ENCODE measurements around the gene B4GALT6. TPM values are rescaled to one million over a fixed set of nuclear protein-coding genes. Genes with fewer than 3 reads are reported as not detected.

The B4GALT6 gene
- total and polyA plus RNA-seq, 2 of the 13 experiments (the other 11 are each of a cell fraction or from before 2014, with no cell fraction given), result 1.9 to 3.3 TPM

DNA sequence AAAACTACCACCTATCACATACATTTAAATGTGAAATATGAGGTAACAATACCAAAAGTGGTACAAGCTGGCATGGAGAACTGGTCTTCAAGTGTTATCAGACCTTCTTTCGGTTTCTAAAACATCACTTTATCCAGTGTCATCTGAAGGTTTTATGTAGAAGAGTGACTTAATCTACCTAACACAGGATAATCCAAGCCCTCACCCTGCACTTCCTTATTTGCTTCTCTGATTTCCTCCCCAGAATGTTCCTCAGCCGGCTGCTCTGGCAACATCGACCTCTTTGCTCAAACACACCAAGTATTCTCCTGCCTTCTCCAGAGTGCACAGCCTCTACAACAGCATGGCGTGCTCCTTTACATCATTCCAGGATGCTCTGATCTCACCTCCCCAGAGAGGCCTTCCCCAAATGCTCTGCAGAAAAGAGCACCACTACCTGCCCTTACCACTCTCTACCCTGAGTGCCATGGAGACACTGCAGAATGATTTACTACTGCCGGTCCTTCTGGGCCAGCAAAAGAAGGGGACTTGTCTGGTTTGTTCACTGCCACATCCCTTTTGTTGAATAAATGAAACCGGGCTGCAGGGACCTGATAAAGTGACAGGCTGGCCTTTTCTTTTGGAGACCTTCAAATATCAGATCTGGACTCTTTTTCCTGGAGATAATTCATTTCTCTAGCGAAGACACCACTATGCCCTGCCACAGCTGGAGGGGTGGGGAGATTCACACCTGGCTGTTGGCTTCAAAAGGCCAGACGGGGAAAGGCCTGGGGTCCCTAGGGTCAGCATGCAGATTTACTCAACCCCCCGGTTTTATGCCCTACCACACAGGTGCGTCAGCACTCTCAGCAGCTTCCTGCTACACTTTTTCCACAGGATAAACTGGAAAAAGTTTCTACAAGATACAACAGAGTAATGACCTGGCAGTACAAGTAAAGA lies 50.7 kb downstream of the B4GALT6 start (continued):
- TF ChIP-seq TP53 (CRISPR knock-in tag; conservative IDR thresholded peaks at IDR 0.05), result no peak

DNA sequence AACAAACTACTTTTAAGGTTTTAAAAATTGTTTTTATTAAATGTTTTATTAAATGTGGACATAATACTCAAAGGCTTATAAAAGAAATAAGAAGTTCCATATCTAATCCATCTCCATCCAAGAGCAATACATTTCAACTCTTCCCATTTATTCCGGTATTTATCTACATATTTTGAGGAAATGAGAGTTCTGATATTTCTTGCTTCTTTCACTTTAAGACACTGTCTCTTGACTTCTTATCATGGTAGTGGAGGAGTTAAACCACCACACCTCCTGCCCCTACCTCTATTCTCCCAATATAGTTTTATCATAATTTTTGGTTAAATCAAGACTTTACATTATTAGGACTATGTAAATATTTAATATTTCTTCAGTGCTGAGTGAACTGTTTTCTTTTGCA lies 52.0 kb downstream of the B4GALT6 start:
- CTCF ChIA-PET (ENCODE audit: low intra/inter-chr PET ratio, low total read pairs), result no interaction called here
- no peaks in the 10 kb centered on the region for H3K9me3 ChIP-seq (ENCODE audit: low read length)
- H3K4me2 ChIP-seq (ENCODE audit: low read depth, low read length), result no peak overlapping the region
- ATAC-seq, result no peak
- no peak for FAIRE-seq
- POLR2A ChIA-PET, result no interaction called here
- TF ChIP-seq, protein P1, sequence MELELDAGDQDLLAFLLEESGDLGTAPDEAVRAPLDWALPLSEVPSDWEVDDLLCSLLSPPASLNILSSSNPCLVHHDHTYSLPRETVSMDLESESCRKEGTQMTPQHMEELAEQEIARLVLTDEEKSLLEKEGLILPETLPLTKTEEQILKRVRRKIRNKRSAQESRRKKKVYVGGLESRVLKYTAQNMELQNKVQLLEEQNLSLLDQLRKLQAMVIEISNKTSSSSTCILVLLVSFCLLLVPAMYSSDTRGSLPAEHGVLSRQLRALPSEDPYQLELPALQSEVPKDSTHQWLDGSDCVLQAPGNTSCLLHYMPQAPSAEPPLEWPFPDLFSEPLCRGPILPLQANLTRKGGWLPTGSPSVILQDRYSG (CRISPR knock-in tag; IDR thresholded peaks at IDR 0.05), result no peak
- H3K27ac ChIP-seq (ENCODE audit: extremely low read length, insufficient read depth, low read length), result no peak overlapping the region
- no peak overlapping the region for H3K4me3 ChIP-seq (replicated peaks in 1 of 3; ENCODE audit: insufficient read depth in 1 of 3, low read depth in 2 of 3, low read length in 3 of 3)
- H3K4me1 ChIP-seq (ENCODE audit: insufficient read depth, low read length), result no peaks in the 10 kb centered on the region
- H4K20me1 ChIP-seq (ENCODE audit: insufficient read depth, low read length), result no peaks in the 10 kb centered on the region
- BruUV-seq (replicated peaks), result no TSS peak
- H3K36me3 ChIP-seq (replicated peaks in 1 of 2; ENCODE audit: control insufficient read depth in 1 of 2, insufficient read depth in 2 of 2, low read length in 2 of 2), result no peaks in the 10 kb centered on the region
- H3K79me2 ChIP-seq (ENCODE audit: insufficient read depth, low read length), result no peaks in the 10 kb centered on the region
- H2AFZ ChIP-seq (ENCODE audit: low read length), result no peak overlapping the region
- WGBS (ENCODE audit: low lambda C conversion rate), result 91% methylated on average over 1 of the region's 1 CpG
- in situ Hi-C loops (cut with HindIII; ENCODE audit: extremely low pct_ligation_motif_present, low pct_unique_long_range_greater_than_20kb) (no loop called here), intact Hi-C loops (cut with micrococcal nuclease; ENCODE audit: unreplicated experiment) (no loop called here)
- no peak for DNase-seq (ENCODE audit: low spot score)
- no peak overlapping the region for H3K9ac ChIP-seq (ENCODE audit: insufficient read depth, low read depth, low read length)
- H3K27me3 ChIP-seq (ENCODE audit: control insufficient read depth in 1 of 2, insufficient read depth in 2 of 2, low read length in 2 of 2), result no peaks in the 10 kb centered on the region

DNA sequence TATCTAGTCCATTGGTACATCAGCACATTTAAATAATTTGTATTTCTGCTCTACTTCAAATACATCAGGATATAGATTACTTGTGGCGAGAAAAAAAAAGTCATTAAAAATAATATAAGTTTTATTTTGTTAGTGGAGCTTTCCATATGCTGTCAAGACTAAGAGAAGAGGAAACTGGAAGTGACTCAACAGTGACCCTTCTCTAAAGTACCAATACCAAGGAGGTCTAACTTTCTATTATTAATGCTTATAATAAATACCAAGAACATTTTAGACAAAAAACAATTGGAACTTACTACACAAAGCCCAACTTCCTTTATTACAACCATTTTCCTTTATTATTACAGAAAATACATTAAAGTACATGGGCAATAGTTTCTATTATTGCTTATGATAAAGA lies 52.9 kb downstream of the B4GALT6 start:
- intact Hi-C loops (cut with micrococcal nuclease; ENCODE audit: unreplicated experiment) (no loop called here), in situ Hi-C loops (cut with HindIII; ENCODE audit: extremely low pct_ligation_motif_present, low pct_unique_long_range_greater_than_20kb) (no loop called here)
- FAIRE-seq, result no peak
- ChIA-PET POLR2A (no interaction called here), CTCF (ENCODE audit: low intra/inter-chr PET ratio, low total read pairs) (no interaction called here)
- ATAC-seq, result no peak
- H3K4me2 ChIP-seq (ENCODE audit: low read depth, low read length), result no peak overlapping the region
- no peak for DNase-seq (ENCODE audit: low spot score)
- H3K9ac ChIP-seq (ENCODE audit: insufficient read depth, low read depth, low read length), result no peak overlapping the region
- H3K4me3 ChIP-seq (replicated peaks in 1 of 3; ENCODE audit: insufficient read depth in 1 of 3, low read depth in 2 of 3, low read length in 3 of 3), result no peak overlapping the region
- no peak overlapping the region for H3K27ac ChIP-seq (ENCODE audit: extremely low read length, insufficient read depth, low read length)
- H3K4me1 ChIP-seq (ENCODE audit: insufficient read depth, low read length), result no peaks in the 10 kb centered on the region
- no peak overlapping the region for H2AFZ ChIP-seq (ENCODE audit: low read length)
- no peaks in the 10 kb centered on the region for H3K9me3 ChIP-seq (ENCODE audit: low read length)
- H3K79me2 ChIP-seq (ENCODE audit: insufficient read depth, low read length), result no peaks in the 10 kb centered on the region
- H3K27me3 ChIP-seq (ENCODE audit: control insufficient read depth in 1 of 2, insufficient read depth in 2 of 2, low read length in 2 of 2), result no peaks in the 10 kb centered on the region
- H3K36me3 ChIP-seq (replicated peaks in 1 of 2; ENCODE audit: control insufficient read depth in 1 of 2, insufficient read depth in 2 of 2, low read length in 2 of 2), result no peaks in the 10 kb centered on the region
- no TSS peak for BruUV-seq (replicated peaks)
- 95% methylated on average over 1 of the region's 1 CpG for WGBS (ENCODE audit: low lambda C conversion rate)
- H4K20me1 ChIP-seq (ENCODE audit: insufficient read depth, low read length), result no peaks in the 10 kb centered on the region
- TF ChIP-seq, protein P2, sequence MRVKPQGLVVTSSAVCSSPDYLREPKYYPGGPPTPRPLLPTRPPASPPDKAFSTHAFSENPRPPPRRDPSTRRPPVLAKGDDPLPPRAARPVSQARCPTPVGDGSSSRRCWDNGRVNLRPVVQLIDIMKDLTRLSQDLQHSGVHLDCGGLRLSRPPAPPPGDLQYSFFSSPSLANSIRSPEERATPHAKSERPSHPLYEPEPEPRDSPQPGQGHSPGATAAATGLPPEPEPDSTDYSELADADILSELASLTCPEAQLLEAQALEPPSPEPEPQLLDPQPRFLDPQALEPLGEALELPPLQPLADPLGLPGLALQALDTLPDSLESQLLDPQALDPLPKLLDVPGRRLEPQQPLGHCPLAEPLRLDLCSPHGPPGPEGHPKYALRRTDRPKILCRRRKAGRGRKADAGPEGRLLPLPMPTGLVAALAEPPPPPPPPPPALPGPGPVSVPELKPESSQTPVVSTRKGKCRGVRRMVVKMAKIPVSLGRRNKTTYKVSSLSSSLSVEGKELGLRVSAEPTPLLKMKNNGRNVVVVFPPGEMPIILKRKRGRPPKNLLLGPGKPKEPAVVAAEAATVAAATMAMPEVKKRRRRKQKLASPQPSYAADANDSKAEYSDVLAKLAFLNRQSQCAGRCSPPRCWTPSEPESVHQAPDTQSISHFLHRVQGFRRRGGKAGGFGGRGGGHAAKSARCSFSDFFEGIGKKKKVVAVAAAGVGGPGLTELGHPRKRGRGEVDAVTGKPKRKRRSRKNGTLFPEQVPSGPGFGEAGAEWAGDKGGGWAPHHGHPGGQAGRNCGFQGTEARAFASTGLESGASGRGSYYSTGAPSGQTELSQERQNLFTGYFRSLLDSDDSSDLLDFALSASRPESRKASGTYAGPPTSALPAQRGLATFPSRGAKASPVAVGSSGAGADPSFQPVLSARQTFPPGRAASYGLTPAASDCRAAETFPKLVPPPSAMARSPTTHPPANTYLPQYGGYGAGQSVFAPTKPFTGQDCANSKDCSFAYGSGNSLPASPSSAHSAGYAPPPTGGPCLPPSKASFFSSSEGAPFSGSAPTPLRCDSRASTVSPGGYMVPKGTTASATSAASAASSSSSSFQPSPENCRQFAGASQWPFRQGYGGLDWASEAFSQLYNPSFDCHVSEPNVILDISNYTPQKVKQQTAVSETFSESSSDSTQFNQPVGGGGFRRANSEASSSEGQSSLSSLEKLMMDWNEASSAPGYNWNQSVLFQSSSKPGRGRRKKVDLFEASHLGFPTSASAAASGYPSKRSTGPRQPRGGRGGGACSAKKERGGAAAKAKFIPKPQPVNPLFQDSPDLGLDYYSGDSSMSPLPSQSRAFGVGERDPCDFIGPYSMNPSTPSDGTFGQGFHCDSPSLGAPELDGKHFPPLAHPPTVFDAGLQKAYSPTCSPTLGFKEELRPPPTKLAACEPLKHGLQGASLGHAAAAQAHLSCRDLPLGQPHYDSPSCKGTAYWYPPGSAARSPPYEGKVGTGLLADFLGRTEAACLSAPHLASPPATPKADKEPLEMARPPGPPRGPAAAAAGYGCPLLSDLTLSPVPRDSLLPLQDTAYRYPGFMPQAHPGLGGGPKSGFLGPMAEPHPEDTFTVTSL (CRISPR knock-in tag; IDR thresholded peaks at IDR 0.05; ENCODE audit: borderline replicate concordance), result no peak
- TF ChIP-seq GTF2F1 (IDR thresholded peaks at IDR 0.05; ENCODE audit: low read length), result no peak
- TF ChIP-seq, protein P3, sequence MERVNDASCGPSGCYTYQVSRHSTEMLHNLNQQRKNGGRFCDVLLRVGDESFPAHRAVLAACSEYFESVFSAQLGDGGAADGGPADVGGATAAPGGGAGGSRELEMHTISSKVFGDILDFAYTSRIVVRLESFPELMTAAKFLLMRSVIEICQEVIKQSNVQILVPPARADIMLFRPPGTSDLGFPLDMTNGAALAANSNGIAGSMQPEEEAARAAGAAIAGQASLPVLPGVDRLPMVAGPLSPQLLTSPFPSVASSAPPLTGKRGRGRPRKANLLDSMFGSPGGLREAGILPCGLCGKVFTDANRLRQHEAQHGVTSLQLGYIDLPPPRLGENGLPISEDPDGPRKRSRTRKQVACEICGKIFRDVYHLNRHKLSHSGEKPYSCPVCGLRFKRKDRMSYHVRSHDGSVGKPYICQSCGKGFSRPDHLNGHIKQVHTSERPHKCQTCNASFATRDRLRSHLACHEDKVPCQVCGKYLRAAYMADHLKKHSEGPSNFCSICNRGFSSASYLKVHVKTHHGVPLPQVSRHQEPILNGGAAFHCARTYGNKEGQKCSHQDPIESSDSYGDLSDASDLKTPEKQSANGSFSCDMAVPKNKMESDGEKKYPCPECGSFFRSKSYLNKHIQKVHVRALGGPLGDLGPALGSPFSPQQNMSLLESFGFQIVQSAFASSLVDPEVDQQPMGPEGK (CRISPR knock-in tag; IDR thresholded peaks at IDR 0.05), result no peak
- TF ChIP-seq ZFP62 (CRISPR knock-in tag; IDR thresholded peaks at IDR 0.05), result no peak
- no peak for TF ChIP-seq SRY (CRISPR knock-in tag; IDR thresholded peaks at IDR 0.05)

Measured in HepG2 (cell line).